ENCODE data around the gene TTN.
"Not testable (repeated sequence)": the region's sequence is repeated elsewhere in the genome, so short reads cannot be mapped to it uniquely, and the experiment has no call there.

Gene TTN

DNA sequence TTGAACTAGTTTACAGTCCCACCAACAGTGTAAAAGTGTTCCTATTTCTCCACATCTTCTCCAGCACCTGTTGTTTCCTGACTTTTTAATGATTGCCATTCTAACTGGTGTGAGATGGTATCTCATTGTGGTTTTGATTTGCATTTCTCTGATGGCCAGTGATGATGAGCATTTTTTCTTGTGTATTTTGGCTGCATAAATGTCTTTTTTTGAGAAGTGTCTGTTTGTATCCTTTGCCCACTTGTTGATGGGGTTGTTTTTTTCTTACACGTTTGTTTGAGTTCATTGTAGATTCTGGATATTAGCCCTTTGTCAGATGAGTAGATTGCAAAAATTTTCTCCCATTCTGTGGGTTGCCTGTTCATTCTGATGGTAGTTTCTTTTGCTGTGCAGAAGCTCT, 281.8 kb downstream of the TTN start:
- DNase-seq = not testable (repeated sequence)

DNA sequence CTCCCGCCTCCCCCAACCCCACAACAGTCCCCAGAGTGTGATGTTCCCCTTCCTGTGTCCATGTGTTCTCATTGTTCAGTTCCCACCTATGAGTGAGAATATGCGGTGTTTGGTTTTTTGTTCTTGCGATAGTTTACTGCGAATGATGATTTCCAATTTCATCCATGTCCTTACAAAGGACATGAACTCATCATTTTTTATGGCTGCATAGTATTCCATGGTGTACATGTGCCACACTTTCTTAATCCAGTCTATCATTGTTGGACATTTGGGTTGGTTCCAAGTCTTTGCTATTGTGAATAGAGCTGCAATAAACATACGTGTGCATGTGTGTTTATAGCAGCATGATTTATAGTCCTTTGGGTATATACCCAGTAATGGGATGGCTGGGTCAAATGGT, 282.2 kb downstream of the TTN start:
- not testable (repeated sequence) for DNase-seq

DNA sequence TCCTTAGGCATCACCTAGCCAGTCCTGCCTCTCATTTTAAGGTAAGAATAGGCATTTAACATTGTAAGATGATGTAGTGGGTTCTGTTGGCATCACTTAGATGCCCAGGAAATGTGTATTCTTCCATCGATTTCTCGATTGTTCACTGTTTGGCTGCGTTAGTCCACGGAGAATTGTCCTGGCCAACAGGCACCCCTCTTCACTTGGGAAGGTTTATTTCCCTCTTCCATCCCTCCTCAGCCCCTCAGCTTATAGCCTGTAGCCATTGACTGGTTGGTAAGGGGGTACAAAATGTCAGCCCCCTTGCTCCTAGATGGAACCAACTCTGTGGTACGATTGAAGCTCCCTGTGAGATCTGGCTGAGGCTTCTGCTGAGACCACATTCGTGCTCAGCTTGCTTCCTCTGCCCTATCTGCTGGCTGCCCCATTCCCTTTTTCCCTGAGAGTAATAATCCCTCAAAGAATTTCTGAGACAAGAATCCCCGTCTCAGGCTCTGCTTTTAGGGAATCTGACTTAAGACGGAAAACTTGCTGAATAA, 283.6 kb downstream of the TTN start:
- no peak for DNase-seq

DNA sequence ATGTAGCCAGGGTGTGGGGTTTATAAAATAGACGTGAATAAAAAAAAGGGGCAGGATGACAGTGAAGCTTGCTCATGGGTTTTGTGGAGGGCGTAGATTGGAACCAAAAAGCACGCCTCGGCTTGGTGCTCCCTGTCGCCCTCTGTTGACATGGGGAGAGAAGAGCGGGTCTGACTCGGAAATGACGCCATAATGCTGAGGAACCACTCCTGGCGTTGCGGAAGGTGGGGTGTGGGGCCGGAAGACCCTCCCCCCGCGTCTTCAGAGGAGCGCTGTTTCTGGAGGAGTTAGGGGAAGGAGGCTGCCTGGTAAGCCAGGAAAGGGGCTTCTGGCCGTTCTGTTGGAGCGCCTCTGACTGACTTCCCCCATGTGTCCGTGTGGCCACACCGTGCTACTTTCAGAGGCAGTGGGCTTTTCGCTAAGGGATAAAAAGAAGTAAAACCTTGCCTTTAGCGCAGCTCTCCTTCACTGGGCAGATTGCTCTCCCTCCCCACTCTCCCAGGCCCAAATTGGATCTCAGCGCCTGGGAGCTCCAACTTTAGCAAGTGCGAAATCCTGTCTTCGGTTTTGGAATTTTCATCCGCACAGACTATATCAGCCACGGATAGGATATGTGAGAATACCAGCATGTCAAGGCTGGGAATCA, 284.1 kb downstream of the TTN start:
- DNase-seq = peak; percentile 86

DNA sequence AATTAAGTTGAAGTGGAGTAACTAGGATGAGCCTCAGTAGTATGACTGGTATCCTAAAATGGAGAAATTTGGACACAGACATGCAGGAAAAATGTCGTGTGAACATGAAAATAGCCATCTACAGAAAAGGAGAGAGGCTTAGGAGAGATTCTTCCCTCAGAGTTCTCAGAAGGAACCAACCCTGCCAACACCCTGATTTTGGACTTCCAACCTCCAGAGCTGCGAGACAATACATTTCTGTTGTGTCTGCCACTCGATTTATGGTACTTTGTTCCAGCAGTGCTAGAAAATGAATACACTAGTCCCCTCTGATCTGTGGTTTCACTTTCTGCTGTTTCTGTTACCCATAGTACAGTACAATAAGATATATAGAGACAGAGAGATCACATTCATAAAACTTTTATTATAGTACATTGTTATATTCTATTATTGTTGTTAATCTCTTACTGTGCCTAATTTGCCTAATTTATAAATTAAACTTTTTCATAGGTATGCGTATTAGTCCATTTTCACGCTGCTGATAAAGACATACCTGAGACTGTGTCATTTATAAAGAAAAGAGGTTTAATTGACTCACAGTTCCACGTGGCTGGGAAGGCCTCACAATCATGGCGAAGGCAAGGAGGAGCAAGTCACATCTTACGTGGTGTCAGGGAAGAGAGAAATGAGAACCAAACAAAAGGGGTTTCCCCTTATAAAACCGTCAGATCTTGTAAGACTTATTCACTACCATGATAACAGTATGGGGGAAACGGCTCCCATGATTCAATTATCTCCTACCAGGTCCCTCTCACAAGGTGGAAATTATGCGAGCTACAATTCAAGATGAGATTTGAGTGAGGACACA, 285.7 kb downstream of the TTN start:
- DNase-seq = no peak

DNA sequence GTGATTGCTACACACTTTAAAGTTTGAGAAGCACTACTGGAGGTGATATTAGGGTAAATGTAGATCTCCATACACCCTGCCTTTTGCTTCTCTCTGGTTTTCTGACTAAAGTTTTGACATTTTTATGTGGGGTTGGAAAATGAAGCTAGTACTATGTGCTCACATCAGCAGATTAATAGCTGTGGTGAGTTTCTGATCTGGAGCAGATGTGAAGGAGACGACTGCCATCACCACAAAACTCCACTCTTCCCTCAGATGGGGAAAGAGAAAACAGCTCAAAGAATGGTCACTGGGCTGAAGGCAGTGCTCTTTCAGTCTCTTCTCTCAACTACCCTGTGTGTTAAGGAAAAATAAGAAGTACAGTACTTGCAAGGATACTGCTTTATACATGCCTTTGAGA, 289.7 kb downstream of the TTN start:
- DNase-seq = no peak

DNA sequence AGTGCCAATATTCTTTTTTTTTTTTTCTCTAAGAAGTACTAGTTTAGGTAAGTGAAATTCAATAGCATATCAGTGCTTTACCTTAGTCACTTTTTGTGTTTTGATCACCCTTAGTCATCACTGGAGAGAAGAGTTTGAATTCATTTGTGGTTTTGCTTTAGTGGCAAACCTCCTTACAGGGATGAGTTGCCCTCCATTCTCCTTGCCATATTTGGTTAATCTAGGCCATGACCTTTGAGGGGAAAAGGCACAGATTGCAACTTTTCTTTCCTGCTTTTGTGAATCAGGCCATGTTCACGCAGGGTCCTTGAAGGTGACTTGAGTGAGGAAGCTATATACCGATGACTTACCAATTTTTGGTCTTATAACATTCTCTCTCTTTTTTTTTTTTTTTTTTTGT, 292.6 kb downstream of the TTN start:
- DNase-seq = no peak

DNA sequence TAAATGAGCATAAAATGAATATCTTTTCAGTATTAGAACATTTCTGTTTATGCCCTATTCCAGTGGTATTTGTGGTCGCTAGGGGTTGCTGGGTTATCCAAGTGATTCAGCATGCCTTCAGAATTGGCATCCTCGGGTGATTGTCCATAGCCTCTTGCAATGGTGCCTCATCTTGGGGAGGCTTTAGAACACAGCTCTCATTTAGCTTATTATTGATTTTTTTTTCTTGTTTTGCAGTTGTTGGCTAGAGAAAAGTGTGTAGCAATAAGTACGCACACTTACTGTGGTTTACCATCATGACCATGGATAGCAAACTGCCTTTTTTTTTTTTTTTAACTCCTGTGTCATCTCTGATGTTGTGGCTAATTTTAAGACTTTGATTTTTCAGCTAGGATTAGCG, 293.3 kb downstream of the TTN start:
- no peak for DNase-seq

DNA sequence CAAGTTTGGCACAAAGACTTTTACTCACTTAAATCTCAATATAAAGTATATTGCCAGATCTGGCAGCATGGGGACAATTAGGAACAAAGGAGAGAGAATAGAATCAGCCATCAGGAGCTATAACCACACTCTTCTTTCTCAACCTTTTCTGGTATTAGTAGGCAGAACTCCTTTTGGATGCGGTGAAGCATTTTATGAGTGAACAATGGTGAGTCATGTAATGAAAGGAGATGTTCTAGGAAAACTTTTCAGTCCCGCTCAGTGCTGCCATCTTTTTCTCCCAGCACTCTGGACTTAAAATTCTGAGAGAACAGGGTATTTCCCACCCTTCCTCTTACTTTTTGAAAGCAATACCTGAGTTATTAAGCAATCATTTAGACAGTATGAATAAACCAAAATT, 294.7 kb downstream of the TTN start:
- DNase-seq = no peak

DNA sequence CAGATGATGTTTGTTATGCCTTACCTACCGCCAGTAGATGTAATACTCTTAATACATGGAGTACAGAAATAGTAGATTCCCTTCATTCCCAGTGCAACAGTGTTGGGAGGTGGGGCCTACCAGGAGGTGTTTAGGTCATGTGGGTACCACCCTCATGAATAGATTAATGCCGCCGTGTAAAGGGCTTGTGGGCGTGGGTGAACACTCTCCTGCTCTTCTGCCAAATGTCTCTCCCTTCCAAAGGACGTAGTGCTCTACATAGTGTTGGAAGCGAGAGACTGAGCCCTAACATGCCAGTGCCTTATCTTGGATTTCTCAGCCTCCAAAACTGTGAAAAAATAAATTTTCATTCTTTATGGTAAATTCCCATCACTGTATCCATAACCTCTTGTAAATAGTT, 296.8 kb downstream of the TTN start:
- no peak for DNase-seq

DNA sequence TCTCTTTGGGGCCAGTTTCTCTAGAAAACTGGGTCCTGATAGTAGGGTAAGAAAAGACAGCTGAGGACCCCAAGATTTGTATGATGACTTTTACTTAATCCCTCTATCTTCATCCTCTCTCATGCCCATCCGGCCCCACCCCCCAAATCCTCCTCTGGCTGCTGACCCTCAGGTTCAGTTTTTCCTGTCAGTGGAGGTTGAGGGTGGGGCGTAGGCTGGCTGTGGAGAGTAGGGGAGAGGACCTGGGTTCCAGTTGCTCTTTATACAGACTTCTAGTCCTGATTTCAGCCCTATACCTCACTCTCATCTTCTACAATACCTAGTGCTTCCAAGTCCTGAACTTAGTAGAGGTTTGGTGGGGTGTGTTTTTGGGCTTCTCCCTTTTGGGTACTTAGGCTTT, 298.6 kb downstream of the TTN start:
- no peak for DNase-seq

DNA sequence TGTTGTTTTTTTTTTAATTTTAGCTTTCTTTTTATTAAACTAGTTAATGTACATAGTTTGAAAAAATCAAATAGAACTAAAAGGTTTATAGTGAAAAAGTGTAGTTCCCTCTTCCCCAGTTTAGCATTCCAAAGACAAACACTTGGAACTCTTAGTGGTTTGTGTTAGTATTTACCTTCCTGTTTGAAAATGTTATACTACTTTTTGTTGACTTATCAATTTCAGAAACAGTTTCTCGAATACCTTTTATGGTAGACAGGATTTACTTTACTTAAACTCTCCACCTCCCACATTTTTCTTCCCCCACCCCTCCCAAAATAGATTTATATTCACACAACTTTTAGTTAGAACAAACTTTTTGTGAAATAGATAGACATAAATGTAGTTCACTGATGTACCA, 300.3 kb downstream of the TTN start:
- DNase-seq = no peak

DNA sequence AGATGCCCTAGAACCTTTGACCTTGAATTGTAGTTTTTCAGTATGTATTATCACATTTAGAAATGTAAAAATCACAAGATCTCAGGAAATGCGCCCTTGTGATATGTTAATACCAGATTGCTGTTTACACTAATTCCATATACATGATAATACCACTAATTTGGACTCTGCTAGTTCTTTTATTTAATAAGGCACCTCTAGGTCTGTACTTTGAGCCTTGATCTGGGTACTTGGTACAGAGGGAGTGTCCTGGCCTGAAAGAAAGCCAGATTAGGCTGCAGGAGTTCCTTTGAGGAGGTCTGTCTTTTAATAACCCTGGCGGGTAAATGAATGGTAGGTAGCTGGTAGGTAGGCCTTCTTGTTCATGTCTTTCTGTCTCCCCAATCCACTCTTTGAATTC, 300.7 kb downstream of the TTN start:
- DNase-seq = no peak

DNA sequence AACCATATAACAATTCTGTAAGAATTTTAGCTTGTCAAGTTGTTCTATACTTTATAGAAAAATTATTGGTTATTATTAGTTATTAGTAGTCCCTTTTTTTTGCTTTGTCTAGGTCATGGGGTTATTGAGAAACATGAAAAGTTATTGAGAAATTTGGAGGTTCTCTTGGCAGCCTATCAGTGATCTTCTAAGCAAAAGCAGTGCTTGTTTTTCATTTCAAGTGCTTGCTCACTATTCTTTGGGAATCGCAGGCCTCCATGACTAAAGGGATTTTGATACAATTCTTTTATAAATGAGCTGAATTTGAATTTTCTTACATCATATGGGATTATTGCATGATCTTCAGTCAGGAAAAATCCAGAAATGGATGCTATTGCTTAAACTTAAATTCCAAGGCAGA, 301.1 kb downstream of the TTN start:
- no peak for DNase-seq

DNA sequence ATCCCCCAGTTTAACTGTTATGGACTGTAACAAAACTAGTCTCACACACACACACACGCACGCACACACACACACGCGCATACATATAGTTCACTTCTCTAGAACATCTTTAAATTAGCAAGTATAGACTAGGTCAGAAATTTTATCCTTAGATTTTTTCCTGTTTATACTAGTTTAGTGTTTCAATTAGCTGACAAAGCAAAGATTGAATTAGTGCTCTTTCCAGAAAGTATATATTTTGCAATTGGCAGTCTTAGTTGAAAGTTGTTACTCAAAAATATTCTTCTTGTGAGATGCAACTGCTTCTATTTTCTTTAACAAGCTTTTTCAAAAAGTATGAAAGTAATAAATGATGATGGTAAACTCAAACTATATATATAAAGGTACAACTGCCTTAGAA, 304.5 kb downstream of the TTN start:
- DNase-seq = no peak

DNA sequence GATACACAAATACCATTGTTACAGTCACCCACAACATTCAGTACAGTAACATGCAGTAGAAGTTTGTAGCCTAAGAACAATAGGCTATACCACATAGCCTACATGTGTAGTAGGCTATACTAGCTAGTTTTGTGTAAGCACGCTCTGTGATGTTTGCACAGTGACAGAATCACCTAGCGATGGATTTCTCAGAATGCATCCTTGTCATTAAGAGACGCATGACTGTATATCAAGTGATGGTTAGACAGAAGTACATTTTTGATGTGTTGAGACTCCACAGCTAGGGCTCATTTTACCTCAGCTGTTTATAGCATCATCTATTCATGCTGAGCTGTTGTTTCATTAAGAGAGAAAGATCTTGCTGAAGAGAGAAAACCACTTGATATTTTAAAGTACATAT, 307.6 kb downstream of the TTN start:
- no peak for DNase-seq

DNA sequence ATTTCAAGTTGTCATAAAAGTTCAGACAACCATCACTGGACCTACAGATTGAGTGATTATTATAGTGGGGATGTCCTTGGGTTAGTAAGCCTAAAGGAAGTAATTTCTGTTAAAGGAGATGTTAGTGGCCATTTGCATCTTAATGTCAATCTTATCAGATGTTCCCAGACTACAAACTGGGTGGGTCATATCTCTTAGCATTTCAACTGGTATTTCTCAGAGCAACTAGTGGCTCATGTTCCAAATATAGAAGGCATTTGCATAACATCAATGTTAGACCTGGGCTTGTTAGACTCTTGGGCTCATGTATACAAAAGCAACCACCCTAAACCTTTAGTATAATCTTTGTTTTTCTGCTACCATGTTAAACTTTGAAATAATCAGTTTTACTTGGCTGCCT, 309.1 kb downstream of the TTN start:
- no peak for DNase-seq

DNA sequence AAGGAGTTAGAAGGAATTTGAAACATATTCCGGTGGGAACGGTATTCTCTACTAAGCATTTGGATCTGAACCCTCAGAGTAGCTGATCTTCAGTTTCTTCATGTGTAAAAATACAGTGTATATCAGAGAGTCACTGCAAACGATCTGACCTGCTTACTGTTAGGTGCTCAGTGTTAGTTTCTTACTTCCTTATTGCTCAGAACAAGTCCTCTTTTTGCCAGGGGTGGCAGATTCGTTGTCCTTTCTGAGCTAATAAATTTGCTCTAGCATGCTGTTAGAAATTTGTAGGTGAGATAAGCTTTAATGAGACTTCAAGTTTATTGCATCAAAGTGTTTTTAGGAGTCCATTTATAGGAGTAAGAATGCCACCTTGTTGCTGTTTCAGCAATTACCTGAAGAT, 311.2 kb downstream of the TTN start:
- DNase-seq = no peak

DNA sequence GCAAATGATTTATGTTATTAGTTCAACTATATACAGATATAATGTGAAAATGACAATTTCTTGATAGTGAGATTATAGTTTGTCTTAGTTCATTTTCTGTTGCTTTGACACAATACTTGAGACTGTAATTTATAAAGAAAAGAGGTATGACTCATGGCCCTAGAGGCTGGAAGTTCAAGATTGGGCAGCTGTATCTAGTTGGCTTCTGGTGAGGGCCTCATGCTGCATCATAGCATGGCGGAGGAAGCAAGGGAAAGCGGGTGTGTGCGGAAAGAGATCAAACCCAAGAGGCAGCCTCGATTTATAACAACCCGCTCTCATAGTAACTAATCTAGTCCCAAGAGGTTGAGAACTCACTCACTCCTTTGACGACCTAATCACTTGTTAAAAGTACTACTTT, 315.6 kb downstream of the TTN start:
- DNase-seq = no peak

DNA sequence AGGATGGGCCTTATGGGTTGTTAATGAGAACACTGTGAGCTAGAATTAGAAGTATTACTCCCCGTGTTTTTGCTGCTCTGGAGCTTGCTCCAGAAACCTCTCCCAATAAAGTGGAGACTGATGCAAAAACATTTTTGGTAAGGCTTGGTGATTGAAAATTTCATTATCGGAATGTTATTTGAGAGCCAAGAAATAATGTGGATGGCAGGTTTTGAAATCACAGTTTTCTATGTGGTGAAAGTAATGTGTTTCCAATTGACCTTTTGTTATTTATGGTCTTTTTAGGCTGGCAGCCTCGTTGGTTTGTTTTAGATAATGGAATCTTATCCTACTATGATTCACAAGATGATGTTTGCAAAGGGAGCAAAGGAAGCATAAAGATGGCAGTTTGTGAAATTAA, 321.9 kb downstream of the TTN start:
- no peak for DNase-seq

DNA sequence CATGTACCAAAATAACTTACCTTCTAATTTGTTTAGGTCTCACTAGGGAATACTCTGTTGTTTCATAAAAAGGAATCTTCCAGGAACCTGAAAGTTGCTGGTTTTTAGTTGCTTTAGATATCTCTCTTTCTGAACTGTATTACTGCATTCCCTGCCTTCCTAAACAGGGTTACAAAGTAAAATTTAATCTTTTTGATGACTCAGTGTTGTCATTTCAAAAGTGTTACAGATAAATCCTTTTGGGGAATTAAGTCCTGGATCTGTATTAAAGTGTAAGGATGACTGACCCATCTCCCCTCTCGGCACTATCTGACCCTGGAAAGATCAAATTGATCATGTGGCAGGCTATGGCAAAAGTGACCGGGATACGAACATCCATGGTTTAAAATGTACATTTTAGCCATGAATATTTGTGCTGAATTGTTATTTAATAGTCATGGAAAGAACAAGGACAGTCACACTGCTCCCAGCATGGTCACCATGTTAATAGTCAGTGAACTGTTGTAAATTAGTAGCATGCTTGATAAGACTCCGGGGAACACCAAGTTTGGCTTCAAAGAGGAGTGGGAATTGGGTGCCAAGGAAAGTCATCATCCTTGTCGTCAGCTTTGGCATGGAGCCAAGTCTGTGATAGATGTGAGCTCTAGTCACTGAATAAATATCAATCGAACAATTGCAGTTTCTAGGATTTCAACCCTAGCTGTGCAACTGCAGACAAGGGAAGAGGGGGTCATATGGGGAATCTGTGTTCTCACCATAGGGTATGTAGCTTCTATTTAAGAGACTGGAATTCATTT, 322.8 kb downstream of the TTN start:
- DNase-seq = peak; percentile 32

DNA sequence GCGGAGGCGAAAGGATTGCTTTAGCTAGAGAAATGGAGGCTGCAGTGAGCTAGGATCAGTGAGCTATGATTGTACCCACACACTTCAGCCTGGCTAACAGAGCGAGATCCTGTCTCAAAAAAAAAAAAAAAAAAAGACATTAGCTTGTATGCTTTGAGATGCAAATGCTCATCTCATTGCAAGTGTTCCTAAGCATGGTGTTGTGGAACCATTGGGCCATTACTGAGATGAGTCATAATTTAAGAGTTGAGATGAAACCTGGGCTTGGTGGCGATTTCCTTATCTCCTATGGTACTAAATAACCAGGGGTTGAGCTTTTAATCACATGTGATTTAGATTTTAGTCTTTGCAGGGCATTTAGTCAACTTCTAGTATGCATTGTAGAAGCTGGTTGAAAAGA, 324.8 kb downstream of the TTN start:
- DNase-seq = no peak

Measured in NCI-H2171 (cell line).